AG09309 (cell line): ENCODE measurements around the gene ATXN10.
"Not testable (repeated sequence)": the region's sequence is repeated elsewhere in the genome, so short reads cannot be mapped to it uniquely, and the experiment has no call there.

Experiments used
- DNase-seq: peaks from one replicate; pipeline ENCODE4 v3.0.0-alpha.2; 2010; ENCODE audit warnings: low read depth
- H3K4me3 ChIP-seq: 2 replicates; pipeline ENCODE4 v1.5.1; 2011; ENCODE audit warnings: mild to moderate bottlenecking, low read depth, low read length, moderate library complexity; ENCODE audit not compliant: control insufficient read depth
- CTCF ChIP-seq: IDR thresholded peaks from 2 replicates; pipeline ENCODE4 v1.5.1; 2011; ENCODE audit warnings: mild to moderate bottlenecking, low read depth, low read length, inconsistent platforms; ENCODE audit not compliant: insufficient read depth, control insufficient read depth; ENCODE audit errors: missing control alignments

Gene ATXN10

GRCh38 chr22:45650721-45651120 is 20.9 kb upstream of the ATXN10 start:
- no peak for TF ChIP-seq CTCF
- DNase-seq = no peak
- H3K4me3 ChIP-seq = no peak overlapping the region

- TF ChIP-seq CTCF = no peak
- no peak for DNase-seq
- no peak overlapping the region for H3K4me3 ChIP-seq
Observed at GRCh38 chr22:45651931-45652528, 19.6 kb upstream of the ATXN10 start.

GRCh38 chr22:45656577-45656976 is 15.1 kb upstream of the ATXN10 start:
- no peak for DNase-seq
- no peak overlapping the region for H3K4me3 ChIP-seq
- no peak for TF ChIP-seq CTCF

GRCh38 chr22:45657701-45658100 is 13.9 kb upstream of the ATXN10 start:
- TF ChIP-seq CTCF = no peak
- no peak for DNase-seq
- no peak overlapping the region for H3K4me3 ChIP-seq

- no peak for TF ChIP-seq CTCF
- no peak overlapping the region for H3K4me3 ChIP-seq
- DNase-seq = no peak
Observed at GRCh38 chr22:45664136-45664646, 7.4 kb upstream of the ATXN10 start.

- H3K4me3 ChIP-seq = no peak overlapping the region
- no peak for TF ChIP-seq CTCF
- no peak for DNase-seq
Observed at GRCh38 chr22:45667486-45667885, 4.1 kb upstream of the ATXN10 start.

- DNase-seq, H3K4me3 ChIP-seq: not testable (repeated sequence)
Observed at GRCh38 chr22:45670363-45670762, 1.3 kb upstream of the ATXN10 start.
